HUDEP-2 (cell line): Measurements from ENCODE around the gene GSTT2.
"Not testable (repeated sequence)": the region's sequence is repeated elsewhere in the genome, so short reads cannot be mapped to it uniquely, and the experiment has no call there.

Experiments used
- DNase-seq, 76 experiments: peaks; one replicate each; lab custom pipeline; 2025; ENCODE audit not compliant: unreplicated experiment in 76 of 76; lab: John Stamatoyannopoulos, UW

The GSTT2 gene

DNA sequence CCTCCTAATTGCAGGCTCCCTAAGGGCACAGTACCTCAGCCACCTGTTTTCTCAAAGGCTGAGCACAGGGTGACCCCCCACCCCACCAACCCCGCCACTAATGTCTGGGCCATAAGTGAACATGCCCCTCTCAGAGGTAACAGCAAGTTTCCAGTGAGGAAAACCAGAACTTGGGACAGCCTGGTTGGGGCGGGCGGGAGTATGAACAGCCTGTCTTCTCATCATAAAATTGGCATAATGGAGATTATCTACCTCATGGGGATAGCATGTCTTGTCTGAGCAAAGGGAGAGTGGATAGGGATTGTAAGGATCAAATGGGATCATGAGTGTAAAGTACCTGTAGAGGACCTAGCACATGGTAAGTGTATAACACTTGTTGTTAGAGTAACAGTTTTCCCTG, 8.0 kb upstream of the GSTT2 start:
- DNase-seq: not testable (repeated sequence)

DNA sequence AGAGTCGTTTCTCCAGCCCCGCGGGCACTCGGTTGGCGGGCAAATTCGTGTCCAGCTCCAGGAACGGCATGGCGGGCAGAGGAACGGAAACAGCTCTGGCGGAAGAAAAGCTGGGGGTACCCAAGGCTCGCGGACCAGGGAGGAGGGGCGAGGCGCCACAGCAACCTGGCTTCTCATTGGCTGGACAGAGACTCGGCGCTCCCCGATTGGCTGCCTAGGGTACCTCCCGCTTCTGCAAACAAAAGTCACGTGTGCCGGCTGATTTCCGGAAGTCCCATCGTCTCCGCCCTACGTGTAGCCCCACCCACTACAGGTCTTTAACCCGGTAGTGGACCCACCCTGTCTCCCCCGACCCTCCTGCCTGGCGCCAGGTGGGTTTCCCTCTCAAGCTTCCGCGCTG, 5.6 kb upstream of the GSTT2 start, which contains the start of gene DDT:
DDT (minus strand) TSS at position 97 of the 400 bp plus-strand sequence; CDS start at position 70, 27 bp downstream.
- DNase-seq: not testable (repeated sequence)

DNA sequence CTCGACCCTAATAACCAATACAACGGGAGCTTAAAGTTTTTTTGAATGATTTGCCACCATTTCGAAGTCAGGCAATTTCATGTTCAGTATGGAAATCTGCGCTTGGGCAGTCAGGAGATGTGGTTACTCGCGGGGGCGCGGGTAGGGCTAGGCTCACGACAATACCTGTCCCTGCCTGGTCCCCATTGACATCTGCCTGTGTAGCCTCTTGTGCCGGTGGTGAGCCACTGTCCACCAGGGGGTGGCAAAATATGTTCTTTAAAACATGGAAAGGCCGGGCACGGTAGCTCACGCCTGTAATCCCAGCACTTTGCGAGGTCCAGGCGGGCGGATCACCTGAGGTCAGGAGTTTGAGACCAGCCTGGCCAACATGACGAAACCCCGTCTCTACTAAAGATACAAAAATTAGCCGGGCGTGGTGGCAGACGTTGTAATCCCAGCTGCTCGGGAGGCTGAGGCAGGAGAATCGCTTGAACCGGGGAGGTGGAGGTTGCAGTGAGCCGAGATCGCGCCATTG, 5.0 kb upstream of the GSTT2 start:
- DNase-seq: not testable (repeated sequence)

DNA sequence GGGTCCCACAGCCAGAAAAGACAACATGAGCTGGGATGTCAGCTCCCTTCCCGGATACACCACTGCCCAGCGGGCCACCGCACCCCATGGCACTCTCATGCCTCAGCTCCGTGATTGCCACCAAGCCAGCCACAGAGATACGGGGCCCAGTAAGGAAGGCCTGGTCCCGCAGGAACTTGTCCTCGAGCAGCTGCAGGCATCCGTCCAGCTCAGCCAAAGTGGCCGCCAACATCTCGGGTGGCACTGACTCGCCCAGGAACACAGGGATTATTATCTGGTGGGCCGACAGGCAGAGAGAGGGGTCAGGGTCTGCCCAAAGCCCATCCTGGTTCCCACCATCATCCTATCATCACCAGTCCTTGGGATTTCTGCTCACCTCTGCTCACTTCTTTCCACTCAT, 2.6 kb upstream of the GSTT2 start:
- not testable (repeated sequence) for DNase-seq

DNA sequence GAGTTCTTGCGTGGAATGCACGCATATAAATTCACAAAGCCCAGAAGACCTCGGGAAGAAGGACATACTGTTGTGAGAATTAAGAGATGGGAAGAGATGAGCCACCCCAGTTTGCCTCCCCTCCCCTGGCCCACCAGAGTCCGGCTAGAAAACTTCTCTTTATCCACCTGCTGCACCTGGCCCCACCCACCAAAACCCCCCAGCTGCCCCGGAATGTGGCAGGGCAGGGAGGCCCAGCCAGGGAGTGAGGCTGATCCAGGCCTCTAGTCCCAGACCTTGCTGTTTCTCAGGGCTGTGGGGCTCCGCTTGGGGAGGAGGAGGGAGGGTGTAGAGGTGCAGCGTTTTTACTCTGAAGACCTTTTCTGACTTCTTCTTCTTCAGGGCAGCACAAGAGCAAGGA, 633 bp downstream of the GSTT2 start:
- not testable (repeated sequence) for DNase-seq

DNA sequence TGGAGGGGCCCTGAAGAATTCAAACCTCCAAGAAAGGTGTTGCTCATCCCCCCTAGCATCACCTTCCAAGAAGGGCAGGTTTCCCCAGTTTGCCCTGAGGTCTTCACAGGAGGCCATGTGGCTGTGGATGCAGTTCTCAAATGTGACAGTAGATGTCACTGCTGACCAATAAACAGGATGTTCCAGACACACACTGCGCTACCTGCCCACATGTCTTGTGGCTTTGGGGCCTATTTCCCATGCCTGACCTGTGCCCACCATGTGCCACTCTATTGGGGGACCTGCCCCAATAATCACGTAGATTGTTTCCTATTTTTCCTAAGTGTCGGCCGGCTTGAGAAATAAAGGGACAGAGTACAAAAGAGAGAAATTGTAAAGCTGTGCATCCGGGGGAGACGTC, 4.5 kb downstream of the GSTT2 start:
- DNase-seq: peak in 32 of 76 experiments; percentile 5 to 63 (median 26)

DNA sequence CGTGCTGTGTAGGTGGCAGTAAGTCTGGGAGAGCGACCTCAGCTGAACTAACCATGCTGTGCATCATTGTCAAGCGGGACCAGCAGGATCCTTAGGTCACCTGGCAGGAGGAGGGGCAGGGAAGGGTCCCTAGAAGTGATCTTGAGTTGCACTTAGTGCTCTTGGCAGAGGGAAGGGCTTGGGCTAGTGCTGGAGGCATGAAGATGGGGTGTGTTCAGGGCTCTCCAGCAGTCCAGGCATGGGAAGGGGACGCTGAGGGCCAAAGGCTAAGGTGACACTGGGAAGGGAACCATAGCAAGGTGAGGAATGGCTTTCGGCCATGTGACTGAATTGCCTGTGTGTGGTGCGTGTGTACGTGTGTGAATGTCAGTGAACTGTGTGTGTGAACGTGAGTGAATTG, 6.2 kb downstream of the GSTT2 start:
- not testable (repeated sequence) for DNase-seq

DNA sequence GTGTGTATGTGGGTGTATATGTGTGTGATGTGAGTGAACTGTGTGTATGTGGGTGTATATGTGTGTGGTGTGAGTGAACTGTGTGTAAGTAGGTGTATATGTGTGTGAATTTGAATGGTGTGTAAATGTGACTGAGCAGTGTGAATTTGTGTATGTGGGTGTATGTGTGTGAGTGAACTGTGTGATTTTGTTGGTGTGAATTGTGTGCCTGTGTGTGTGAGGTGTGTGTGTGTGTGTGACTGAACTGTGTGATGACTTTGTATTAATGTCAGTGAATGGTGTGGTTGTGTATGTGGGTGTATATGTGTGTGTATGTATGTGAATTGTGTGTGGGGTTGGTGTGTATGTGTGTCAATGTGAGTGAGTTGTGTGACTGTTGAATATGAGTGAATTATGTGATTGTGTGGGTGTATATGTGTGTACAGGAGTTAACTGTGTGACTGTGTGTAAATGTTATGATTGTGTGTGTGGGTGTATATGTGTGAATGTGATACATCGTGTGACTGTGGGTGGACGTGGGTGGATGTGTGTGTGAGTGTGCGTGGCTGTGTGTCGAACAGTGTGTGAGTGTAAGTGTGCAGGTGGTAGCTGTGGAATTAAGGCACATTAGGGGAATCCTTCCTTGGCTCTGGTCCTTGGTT, 6.7 kb downstream of the GSTT2 start:
- not testable (repeated sequence) for DNase-seq

DNA sequence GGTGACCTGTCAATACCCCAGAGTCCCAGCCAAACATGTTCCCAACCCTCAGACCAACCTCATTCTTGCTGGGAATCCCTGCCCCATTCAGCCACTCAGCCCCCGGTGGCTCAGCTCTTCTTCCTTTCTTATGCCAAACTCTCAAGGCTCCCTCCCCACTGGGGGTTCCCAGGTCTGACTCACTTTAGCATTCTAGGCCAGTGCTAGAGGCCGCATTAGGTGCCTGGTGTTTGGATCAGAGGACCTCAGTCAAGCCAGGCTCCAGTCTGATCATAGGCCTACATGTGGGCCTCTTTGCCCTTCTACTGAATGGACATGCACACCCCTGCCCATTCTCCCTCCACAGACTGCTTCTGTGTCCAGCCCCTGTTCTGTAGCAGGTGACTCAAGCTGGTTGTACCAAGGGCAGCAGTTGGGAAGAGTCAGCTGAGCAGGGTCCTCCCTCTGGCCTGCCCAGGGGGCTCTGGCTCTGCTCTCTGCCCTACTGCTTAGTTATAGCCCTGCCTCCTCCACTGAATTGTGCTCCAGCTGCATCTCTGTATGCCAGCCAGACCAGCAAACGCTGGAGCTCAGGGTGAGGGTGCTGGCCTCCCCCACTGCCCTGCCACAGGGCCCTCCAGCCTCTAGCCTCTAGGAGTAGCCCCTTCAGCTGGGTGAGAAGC, 9.8 kb downstream of the GSTT2 start:
- DNase-seq: not testable (repeated sequence)

DNA sequence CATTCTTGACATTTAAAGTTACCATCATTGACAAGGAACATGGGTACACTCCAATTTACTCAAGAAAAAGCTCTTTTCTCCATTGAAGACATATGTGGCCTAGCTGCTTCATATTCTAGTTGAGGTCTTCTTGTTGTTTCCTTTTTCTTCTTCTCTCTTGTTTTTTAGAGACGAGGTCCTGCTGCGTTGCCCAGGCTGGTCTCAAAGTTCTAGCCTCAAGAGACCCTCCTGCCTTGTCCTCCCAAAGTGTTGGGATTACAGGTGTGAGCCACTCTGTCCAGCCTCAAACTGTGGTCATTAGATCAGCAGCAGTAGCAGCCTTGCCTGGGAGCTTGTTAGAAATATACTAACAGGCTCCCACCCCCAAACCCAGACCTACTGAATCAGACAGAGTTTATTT, 13.1 kb downstream of the GSTT2 start:
- DNase-seq: not testable (repeated sequence)

DNA sequence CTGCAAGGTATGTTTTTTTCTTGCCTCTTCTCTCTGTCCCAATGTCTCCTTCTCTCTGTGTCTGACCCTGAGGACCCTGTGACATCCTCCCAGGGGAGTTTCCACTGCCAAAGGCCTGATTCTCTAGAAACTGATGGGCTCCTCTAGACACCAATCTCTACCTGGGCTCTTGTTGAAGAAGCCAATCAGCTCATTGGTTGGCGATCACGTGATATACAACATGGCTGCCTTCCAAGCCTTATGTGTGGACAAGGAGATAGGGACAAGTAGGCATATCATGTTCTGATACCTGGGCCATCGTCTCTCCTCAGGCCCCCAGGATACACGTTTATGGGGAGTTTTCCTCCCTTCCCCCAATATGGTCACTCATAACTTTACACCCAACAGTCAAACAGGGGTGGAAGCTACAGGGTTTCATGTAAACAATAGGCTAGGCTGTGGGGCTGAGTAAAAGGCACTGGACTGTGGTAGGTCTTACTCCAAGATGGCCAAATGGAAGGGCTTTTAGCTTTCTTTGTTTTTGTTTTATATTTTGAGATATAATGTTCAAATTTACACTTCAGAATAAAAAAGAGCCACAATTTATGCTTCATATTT, 13.7 kb downstream of the GSTT2 start:
- DNase-seq: peak in 71 of 76 experiments; percentile 18 to 86 (median 59)

DNA sequence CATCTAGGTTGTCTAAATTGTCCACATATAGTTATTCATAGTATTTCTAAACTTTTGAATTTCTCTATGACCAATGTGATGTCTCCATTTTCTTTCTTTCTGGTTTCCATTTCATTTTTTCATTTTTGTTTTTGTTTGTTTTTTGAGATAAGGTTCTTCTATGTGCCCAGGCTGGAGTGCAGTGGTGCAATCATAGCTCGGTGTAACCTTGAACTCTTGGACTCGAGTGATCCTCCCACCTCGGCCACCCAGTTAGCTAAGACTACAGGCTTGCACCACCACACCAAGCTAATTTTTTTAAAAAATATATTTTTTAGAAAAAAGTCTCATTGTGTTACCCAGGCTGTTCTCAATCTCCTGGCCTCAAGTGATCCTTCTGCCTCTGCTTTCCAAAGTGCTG, 17.2 kb downstream of the GSTT2 start:
- DNase-seq: no peak

DNA sequence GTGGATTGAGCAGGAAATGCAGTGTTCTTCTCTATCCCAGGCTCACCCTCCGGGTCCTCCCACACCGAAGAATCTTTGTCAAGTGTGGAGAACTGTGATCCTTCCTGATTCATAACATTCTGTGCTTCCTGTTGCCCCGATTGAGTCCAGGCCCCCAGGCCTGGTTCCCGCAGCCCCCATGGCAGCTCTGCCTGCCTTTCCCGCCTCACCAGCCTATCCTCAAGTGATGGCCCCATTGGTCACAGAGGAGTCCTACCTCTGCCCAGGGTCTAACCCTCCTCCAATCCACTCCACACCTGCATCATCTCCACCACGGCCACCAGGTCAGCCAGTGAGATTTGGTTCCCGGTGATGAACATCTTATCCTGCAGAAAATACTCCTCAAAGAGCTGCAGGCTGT, 19.8 kb downstream of the GSTT2 start:
- not testable (repeated sequence) for DNase-seq

DNA sequence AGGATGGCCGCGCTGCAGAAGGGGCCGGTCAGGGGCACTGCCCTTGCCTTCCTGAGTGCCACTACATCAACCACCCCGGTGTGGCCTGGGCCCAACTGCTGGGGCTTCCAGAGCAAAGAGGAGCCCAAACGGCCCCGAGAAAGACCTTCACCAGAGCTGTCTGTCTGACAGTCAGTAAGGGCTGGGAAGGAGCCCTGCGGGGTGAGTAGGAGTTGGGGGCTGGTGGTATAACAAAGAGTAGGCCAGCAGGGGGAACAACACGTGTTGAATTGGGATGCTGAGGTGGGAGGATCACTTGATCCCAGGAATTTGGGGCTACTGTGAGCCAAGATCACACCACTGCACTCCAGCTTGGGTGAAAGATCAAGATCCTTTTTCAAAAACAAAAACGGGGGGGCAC, 21.4 kb downstream of the GSTT2 start:
- no peak for DNase-seq

DNA sequence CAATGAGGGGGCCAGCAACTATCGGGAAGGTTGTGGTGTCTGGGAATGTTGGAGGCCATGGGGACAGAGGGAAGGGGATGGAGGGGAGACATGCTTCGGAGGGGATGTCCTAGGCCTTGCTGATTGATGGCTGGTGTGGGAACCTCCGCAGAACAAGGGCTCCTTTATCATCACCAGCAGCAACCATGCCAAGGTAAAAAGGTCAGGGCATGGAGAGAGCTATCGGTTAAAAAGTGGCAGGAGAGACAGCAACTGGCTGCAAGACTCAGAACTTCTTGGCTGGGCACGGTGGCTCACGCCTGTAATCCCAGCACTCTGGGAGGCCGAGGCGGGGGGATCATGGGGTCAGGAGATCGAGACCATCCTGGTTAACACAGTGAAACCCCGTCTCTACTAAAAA, 22.3 kb downstream of the GSTT2 start:
- no peak for DNase-seq

DNA sequence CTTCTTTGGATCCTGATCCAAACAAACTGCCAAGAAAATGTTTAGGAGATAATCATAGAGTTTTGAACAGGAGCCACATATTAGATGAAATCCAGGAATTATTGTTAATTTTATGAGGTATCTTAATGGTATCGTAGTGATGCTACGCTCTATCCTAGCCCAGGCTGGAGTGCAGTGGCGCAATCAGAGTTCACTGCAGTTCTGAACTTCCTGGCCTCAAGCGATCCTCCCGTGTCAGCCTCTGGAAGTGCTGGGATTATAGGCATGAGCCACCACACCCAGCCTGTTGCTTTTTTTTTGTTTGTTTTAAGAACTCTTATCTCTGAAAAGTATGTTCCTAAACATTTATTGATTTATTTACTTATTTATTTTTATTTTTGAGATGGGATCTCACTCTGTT, 22.9 kb downstream of the GSTT2 start:
- DNase-seq: no peak

DNA sequence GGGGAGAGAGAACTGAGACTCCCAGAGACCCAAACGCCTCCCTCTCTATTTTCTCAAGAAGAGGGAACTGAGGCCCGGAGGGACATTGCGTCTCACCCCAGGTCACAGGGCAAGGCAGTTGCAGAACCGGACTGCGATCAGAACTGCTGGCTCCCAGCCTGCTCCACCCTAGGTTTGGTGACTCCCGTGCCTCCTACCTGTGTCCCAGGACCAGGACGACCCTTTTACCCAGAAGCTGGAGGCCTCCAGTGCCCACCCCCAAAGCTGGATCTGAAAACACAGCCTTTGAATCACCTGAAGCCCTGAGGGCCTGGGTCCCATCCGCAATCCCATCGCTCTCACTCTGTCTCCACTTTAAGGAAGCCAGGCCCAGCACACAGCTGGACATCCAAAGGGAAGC, 24.0 kb downstream of the GSTT2 start:
- DNase-seq: no peak

DNA sequence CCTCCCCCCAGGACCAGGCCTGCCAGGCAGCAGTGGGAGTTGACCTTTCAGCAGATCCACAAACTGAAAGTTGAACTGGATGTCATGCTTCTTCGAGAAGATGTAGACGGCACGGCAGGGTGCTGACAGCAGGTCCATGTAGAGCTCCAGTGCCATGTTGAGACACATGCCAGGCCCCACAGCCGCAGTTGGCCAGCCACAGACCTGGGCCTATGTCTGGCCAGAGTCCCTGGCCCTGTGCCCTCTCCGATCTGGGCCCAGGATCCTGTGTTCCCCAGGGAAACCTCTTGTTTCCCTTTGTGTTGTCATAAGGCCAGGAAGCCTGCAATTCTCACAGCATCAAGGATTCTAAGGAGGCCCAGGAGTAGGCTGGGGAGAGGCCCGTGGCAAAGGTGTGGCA, 25.3 kb downstream of the GSTT2 start, which contains the start of gene GSTT4:
GSTT4 (minus strand) TSS at position 253 of the 400 bp plus-strand sequence; CDS start at position 156, 97 bp downstream.
- DNase-seq: no peak

DNA sequence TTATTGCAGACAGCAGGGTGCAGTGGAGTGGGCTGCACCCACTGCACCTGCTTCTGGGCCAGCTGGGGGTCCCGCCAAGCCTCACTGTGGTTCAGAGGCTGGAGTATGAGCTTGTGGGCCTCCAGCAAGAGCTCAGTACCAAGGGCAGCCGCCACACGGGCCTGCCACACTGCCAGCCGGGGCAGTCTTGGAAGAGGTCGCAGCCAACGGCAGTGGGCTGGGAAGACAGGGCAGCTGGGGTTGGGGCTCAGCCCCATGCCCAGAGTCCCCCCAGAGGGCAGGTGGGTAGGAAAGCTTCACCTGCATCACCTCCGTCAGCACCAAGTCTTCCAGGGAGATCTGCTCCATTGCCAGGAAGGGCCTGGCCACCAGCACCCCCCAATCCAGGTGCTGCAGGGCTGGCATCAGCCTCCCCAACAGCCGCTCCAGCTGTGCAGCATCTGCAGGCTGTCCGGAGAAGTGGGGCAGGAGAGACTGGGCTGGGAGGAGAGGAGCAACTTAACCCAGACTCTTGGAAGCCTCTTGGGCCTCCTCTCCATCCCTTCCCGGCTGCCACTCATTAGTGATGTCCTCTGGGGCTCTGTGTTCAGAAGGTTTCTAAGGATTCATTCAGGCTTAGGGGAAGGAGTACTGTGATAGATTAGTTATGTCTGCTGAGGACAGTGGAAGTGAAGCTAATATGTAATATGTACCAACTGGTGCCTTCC, 26.4 kb downstream of the GSTT2 start:
- DNase-seq: no peak

DNA sequence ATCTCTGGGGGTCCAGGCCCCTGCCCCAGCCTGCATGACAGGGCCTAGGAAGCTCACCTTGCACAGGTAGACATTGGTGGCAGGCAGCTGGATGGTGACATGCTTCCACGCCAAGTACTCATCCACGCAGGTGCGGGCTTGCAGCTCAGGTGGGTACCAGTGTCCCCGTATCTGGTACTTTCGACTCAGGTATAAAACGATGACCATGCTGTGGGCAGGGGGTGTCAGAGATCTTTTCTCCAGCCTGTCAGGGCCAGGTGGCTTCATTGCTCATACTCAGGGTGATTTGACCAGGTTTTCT, 26.9 kb downstream of the GSTT2 start:
- no peak for DNase-seq
